Subcutaneous adipose tissue (tissue), 4 donors: ENCODE results near the gene EZR. TPM values are rescaled to one million over a fixed set of nuclear protein-coding genes. Genes with fewer than 3 reads are reported as not detected.

Source experiments
- CTCF ChIP-seq: fragments of 450-650 bp; IDR thresholded peaks from one replicate; pipeline ENCODE4 v1.5.1; 2016; ENCODE audit warnings: low read depth, mild to moderate bottlenecking, control low read depth, antibody characterized with exemption, moderate library complexity
- total RNA-seq, 4 donors: library from RNA; depleted of rRNA; stranded (reverse); fragments of >200 nt; gene quantifications; one replicate each; pipeline ENCODE4 v1.1.0, GENCODE V29; 2016

The EZR gene
- total RNA-seq, 4 donors from 2014 or later = 28.6 to 40.3 (median 33.7) TPM

GRCh38 chr6:158812611-158813010 is 6.6 kb downstream of the EZR start:
- no peak for TF ChIP-seq CTCF

- TF ChIP-seq CTCF = no peak
These were observed 8.7 kb downstream of the EZR start for GRCh38 chr6:158810155-158811095.

GRCh38 chr6:158808941-158809678 is 10.1 kb downstream of the EZR start:
- no peak for TF ChIP-seq CTCF

GRCh38 chr6:158808442-158808833 is 10.7 kb downstream of the EZR start:
- no peak for TF ChIP-seq CTCF

- no peak for TF ChIP-seq CTCF
These were observed 11.4 kb downstream of the EZR start for GRCh38 chr6:158807515-158808441.

GRCh38 chr6:158805698-158806377 is 13.3 kb downstream of the EZR start:
- TF ChIP-seq CTCF = no peak
